Erythroblast (primary cell): ENCODE measurements around the gene RAD23B.

Experiments used
- DNase-seq, 2 experiments: peaks; one replicate each; lab custom pipeline; 2025; lab: John Stamatoyannopoulos, UW
- GATA1 ChIP-seq: IDR thresholded peaks from 2 replicates; pipeline ENCODE4 v1.6.1; 2011; ENCODE audit warnings: low read depth, mild to moderate bottlenecking, control low read depth, low read length, moderate library complexity
- POLR2A ChIP-seq: IDR thresholded peaks from 2 replicates; pipeline ENCODE4 v1.6.1; 2011; ENCODE audit warnings: mild to moderate bottlenecking, low read length

Gene RAD23B

DNA sequence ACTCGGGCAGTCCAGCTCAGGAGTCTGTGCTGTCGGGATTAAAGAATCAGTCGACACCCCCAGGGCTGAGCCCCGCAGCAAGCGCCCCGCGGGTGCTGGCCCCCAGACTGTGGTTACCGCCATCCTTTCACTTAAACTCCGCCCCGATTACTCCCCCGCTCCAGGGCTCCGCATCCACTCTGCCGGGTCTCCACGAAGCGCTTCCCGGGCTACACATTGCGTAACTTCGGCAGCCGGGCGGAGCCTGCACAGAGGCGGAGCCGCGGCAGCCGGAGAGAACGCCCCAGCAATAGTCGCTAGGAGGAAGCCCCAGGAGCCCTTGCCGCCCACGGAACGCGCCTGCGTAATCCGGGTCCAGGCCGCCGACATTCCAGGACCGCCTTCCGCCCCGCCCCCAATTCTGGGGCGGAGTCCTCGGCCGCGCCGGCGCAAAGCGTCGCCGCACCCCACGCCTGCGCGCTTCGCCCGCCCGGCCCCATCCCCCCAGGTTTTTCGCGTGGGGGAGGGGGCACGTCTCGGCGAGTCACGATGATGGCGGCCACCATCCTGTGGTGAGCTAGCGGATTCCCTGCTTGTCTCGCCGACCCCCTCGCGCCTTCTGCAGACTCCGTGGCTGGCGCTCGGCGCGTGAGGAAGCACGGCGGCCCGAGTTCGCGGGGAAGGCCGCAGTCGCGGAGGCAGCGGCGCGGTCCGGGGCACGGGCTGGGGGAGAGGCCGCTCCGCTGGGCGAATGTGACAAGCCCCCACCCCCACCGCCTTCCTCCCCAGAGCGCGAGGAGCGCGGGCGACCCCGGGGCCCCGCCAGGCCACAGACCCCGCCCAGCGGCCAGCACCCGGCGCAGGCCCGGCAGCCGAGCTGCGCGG, at the start of gene RAD23B:
TSS of gene RAD23B (plus strand) at position 521 of the 864 bp plus-strand sequence. CDS start 351 bp downstream, outside the sequence.
- TF ChIP-seq POLR2A (peak; percentile 89), GATA1 (no peak)
- DNase-seq, result peak; percentile 97 to 99

DNA sequence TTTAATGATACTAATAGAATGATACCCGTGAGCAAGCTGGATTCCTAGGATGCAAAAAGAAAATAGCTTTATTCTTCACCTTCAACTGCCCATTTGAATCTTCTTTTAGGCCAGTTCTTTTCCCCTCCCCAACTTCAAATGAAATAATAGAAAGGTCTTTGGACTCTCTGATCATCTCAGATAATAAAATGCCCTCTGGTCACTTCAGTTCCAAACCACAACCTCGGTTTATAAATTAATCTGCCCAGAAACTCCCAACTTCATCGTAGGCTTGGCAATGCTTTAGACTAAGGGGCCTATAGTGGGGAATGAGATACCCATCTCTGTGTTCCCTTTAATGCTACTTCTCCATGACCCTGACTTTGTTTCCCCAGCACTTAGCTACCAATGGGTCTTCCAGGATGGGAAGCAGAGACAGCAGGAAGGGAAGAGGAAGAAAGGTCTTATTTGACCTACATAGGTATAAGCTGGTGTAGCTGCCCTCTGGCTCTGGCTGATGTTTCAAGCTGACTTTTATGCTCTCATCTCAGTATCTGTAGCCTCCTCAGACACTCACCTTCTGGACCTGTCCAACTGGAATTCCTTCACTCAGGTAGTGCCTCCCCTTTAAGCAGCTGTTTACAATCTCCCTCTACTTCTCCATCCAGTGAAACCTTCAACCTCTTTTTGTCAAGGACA, 47.2 kb upstream of the RAD23B start:
- TF ChIP-seq GATA1, result no peak
- no peak for TF ChIP-seq POLR2A
- no peak for DNase-seq

DNA sequence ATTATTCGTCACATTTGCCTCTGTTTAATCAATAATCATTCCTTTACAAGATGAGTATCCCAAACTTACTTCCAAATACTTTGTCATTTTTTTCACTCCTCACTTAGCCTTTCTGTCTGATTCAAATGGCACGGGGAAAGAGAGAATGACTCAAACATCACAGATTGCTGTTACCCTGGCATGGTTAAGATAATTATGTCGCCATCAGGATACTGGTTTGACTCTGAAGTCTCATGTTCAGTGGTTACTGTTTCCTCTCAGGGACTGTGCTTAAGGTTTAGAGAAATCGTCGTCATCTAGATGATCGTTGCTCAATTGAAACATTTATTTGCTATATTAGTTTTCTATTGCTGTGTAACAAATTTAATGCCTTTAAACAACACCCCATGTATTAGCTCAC, 45.2 kb upstream of the RAD23B start:
- no peak for TF ChIP-seq POLR2A
- TF ChIP-seq GATA1, result no peak
- DNase-seq, result no peak

DNA sequence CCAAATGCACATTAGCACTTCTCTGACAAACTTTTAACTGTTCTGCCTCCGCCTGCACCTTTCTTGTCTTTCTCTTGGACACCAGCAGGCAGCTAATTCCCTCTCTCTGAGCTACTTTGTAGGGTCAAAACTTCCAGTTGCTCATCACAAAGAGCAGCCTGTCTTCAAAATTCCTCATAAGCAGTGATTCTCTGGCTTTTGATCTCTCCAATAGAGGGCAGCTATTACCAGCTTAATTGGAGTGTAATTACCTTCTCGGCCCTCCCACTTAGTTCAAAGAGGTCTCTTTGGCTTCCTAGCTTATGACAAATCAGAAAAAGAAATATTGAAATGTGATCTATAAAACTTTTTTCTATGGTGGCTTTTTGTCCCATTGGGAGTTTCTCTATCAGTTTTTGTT, 43.6 kb upstream of the RAD23B start:
- TF ChIP-seq GATA1 (no peak), POLR2A (no peak)
- DNase-seq, result peak; percentile 8 to 24

DNA sequence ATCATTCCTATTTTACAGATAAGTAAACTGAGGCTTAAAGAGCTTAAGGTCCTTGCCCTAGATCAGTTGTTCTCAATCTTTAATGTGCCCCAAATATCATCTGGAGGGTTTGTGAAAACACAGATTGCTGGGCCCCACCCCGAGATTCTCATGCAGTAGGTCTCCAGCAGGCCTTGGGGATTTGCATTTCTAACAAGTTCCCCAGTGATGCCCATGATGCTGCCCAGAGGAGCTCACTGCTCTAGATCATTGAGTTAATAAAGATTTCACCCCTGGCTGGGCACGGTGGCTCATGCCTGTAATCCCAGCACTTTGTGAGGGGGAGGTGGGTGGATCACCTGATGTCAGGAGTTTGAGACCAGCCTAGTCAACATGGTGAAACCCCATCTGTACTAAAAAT, 42.8 kb upstream of the RAD23B start:
- TF ChIP-seq GATA1 (no peak), POLR2A (no peak)
- no peak for DNase-seq

DNA sequence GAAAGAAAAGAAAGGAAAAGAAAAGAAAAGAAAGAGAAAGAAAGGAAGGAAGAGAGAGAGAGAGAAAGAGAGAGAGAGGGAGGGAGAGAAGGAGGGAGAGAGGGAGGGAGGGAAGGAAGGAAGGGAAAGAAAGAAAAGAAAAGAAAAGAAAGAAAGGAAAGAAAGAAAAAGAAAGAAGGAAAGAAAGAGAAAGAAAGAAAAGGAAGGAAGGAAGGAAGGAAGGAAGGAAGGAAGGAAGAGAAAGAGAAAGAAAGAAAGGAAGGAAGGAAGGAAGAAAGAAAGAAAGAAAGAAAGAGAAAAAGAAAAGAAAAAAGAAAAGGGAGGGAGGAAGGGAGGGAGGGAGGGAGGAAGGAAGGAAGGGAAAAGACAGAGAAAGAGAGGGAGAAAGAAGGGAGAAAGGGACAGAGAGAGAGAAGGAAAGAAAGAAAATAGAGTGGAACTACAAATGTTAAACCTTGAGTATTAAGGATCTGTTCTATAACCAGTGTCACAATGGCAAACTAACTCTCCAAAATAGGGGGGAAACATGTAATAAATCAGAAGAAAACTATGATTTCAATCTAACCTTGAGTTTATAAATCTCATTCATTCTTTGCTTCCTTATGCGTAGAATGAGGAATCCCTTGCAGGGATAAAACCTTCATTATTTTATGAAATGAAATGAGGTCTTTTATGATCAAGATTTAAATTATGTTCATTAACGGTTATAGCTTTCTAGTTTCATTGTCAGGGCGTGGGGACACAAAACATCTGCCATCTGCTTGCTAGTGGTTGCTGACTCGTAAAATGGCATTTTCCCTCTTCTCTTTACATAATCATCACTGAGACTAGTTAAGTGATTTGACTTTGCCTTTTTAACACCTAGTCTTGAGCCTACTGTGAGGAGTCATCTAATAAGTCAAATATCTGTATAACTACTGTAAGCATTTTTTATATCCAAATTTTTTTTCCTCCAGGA, 40.7 kb upstream of the RAD23B start:
- no peak for TF ChIP-seq POLR2A
- no peak for TF ChIP-seq GATA1
- DNase-seq, result no peak

GRCh38 chr9:107243742-107244141, 39.3 kb upstream of the RAD23B start:
- no peak for DNase-seq
- no peak for TF ChIP-seq GATA1
- no peak for TF ChIP-seq POLR2A

GRCh38 chr9:107246259-107247254, 36.5 kb upstream of the RAD23B start:
- peak; percentile 17 to 32 for DNase-seq
- TF ChIP-seq GATA1 (no peak), POLR2A (no peak)

- DNase-seq, result no peak
- TF ChIP-seq POLR2A (no peak), GATA1 (no peak)
Observed at GRCh38 chr9:107248714-107249113, 34.4 kb upstream of the RAD23B start.

GRCh38 chr9:107249131-107249533, 33.9 kb upstream of the RAD23B start:
- TF ChIP-seq POLR2A (no peak), GATA1 (no peak)
- no peak for DNase-seq

DNA sequence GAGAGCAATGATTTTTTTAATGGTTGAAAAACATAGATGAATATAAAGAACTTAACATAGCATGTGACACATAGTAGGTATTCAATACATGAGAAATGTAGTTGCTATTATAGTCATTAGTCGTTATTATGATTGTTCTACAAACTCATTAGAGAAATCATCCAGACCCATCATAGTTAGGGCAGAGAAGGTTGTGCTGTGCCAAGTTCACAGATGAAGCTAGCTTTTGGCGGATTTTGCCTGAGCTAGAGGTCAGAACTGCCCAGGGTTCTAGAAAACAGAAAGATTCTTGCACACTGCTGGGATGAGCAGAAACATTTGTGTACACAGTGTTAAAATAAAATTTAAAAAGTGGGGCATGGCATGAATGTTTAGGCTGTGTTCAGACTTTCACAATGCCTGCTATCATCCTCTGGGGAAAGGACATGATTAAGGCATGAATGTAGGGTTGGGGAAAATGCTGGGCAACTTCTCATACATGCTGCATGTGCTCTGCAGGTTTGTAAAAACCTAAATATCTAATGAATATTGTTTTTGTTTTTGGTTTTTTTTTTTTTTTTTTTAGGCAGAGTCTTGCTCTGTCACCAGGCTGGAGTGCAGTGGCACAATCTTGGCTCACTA, 33.3 kb upstream of the RAD23B start:
- TF ChIP-seq POLR2A (no peak), GATA1 (no peak)
- DNase-seq, result no peak

DNA sequence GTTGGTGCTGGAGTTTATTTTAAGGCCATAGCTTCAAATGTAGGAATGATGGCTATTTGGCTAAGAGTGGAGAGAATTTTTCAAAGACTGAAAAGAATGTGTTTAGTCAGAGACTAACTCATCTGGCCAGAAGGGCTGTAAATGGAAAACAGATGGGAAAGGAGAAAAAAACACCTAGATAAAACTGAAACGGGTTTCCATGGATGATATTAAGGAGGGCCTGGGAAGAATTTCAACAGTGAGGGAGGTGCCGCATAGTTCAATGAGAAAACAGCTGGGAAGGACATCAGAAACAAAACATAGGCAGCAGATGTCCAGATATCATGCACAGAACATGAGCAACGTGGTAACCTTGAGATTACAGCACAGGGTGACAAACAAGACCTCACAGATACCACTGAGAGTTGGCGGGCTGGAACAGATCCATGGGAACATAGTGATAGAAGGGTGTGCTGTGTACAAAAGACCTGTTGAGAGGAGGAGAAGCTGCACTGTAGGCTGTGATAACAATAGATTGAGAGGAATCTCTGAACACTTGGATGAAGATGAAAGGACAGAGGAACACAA, 31.2 kb upstream of the RAD23B start:
- DNase-seq, result peak; percentile 5 to 59
- TF ChIP-seq POLR2A (no peak), GATA1 (no peak)
